HG02885 (cell line): ENCODE results near the gene OR6C2.
"Not testable (repeated sequence)": the region's sequence is repeated elsewhere in the genome, so short reads cannot be mapped to it uniquely, and the experiment has no call there.

Source experiments
- ATAC-seq: cut with Tn5 transposase; IDR thresholded peaks from one replicate; pipeline ENCODE4 v1.9.1; 2021; ENCODE audit warnings: mild to moderate bottlenecking; ENCODE audit not compliant: unreplicated experiment, poor library complexity

The OR6C2 gene

DNA sequence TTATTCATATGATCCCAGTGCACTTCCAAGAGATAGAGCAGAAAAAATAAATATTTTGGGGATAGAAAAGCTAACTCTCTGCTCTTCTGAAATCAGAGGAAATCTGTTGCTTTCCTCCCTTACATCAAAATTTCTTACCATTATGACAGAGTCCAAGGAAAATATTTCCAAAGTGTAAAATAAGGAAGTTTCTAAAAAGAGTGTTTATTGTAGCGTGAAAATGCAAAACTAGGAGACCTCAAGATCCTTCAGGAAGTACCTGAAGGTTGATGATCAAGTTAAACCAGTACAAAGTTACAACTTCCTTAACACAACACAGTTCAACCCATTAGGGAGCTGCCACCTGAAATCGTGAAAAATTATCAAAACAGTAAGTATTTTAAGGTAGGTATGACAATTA, at the start of gene OR6C2:
OR6C2 (plus strand) TSS at position 301 of the 400 bp plus-strand sequence. CDS start 8,138 bp downstream, outside the sequence.
- ATAC-seq: no peak

DNA sequence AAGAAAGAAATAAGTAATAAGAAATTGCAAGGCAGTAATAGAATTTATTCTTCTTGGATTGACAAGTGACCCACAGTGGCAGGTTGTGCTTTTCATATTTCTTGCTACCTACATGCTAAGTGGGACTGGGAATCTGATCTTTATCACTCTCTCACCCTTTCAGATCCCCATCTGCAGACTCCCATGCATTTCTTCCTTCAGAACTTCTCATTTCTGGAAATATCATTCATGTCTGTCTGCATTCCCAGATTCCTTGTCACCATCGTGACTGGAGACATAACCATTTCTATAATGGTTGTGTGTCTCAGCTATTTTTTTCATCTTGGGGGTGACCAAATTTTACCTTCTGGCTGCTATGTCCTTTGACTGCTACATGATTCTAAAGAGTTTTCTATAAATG, 47.5 kb upstream of the OR6C2 start:
- ATAC-seq: no peak

DNA sequence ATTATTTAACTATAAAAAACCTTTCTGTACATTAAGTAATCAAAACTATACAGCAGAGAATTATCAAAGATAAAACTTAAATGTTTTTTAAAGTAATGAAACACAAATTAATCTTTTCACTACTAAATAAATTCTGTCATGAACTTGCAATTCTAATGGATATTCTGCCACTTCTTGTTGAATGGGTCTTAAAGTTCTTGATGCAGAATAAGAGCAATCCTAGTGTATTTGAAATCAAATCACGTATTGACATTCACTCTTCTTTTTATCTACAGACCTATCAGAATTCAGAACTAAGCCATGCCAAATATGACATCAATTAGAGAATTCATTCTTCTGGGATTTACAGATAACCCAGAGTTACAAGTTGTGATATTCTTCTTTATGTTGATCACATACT, 43.6 kb upstream of the OR6C2 start, which contains the start of gene OR6C65:
OR6C65 (plus strand) TSS at position 301 of the 400 bp plus-strand sequence; CDS start at position 301, 0 bp downstream.
- no peak for ATAC-seq

DNA sequence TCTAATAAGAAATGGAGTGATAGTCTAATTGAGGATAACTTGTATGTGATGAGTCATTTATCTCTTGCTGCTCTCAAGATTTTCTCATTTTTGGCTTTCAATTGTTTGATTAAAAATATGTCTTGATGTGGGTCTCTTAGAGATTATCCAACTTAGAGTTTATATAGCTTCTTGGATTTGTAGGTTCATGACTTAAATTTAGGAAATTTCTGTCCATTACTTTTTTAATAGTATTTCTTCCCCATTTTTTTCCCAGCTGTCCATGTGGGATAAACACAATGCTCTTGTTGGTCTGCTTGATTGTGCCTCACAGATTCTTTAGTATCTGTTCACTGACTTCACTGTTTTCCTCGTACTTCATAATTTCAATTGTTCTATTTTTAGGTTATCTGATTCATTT, 36.0 kb upstream of the OR6C2 start:
- no peak for ATAC-seq

DNA sequence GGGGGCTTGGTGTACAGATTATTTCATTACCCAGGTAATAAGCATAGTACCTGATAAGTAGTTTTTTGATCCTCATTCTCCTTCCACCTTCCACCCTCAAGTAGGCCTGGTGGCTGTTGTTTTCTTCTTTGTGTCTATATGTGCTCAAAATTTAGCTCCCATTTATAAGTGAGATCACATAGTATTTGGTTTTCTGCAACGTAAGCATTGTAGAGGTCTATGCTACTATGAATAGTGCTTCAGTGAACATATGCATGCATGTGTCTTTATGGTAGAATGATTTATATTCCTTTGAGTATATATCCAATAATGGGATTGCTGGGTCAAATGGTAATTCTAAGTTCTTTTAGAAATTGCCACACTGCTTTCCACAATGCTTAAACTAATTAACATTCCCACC, 34.7 kb upstream of the OR6C2 start:
- not testable (repeated sequence) for ATAC-seq

DNA sequence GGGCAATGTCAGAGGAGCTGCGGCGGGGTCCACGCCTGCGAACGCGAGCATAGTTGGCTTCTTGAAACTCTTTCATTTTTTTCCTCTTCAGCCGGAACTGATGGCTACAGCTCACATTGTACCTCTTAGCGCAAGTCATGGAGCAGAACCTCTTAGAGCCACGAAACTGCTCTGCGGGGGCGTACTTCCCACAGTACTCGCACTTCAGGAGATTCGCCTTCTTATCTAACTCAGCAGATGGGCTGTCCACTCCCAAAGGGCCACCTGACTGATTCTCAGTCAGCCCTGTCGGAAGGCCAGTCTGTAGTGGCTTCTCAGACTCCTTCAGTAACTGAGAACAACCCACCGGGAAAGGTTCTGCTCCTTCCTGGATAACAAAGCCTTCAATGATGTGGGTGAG, 31.7 kb upstream of the OR6C2 start:
- not testable (repeated sequence) for ATAC-seq

DNA sequence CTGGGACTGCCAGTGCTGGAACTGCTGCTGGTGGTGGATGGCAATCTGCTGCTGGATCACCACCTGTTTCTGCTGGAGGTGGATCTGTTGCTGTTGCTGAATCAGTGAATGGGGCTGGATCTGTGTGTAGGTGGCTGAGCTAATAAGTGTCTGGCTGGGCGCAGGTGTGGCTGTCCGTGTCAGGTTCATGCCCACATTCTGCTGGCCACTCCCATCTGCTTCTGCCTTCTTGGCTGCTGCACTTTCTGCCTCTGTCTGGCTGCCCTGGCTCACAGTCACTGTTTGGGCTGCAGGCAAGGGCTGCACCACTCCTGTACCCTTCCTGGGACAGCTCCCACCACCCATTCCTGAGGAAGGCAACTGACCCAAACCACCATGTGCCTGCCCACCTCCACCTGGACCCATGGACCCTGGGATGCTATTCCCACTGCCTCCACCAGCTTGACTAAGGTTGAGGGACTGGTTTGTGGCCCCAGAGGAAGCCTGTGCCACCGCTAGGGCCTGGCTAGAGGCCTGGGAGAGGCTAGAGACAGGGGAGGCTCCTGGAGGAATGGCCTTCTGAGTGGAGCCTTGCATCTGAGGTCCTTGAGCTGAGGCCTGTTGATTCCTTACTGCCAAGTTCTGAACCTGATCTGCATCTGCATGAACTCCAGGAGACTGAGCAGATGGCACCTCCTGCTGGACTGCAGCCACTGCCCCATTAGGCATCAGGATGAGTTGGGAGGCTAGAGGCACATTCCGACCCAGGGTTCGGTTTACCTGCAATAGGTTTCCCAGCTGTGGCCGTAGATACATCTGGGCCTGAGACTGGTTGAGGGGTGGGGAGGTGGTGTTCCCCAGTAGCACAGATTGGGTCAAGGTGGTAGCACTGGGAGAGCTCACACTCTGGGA, 30.1 kb upstream of the OR6C2 start:
- ATAC-seq: not testable (repeated sequence)

DNA sequence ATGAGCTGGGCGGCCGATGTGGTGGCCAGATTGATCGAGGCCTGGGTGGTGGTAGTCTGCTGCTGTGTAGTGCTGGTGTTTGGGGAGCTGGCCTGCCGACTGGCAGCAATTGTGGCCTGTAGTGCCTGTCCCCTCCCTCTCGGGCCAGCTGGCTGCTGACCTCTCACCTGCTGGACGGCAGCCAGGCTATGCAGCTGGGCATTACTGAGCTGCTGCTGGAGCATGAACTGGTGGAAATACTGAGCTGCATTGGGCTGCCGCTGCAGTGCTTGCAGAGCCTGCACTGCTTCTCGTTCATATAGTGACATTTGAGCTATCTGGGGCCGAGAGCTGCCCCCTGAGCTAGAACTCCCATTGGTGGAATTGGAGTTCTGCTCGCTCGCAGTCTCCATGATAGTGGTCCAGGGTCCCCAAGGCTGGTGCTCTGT, 29.5 kb upstream of the OR6C2 start:
- not testable (repeated sequence) for ATAC-seq

DNA sequence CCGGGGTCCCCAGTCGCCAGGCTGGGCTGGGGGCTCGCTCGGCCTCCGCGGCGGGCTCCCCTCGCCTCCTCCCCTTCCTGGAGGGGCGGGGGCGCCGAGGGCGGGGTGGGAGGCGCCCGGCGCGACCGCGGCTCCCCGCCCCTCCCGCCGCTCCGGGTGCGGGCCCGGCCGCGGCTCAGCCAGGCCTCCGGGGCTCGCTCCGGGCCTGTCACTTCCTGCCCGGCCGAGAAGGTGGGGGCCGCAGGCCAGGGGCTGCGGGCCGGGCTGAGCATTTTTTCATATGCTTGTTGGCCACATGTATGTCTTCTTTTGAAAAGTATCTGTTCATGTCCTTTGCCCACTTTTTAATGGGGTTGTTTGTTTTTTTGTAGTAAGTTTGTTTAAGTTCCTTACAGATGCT, 29.0 kb upstream of the OR6C2 start:
- ATAC-seq: peak; percentile 54

DNA sequence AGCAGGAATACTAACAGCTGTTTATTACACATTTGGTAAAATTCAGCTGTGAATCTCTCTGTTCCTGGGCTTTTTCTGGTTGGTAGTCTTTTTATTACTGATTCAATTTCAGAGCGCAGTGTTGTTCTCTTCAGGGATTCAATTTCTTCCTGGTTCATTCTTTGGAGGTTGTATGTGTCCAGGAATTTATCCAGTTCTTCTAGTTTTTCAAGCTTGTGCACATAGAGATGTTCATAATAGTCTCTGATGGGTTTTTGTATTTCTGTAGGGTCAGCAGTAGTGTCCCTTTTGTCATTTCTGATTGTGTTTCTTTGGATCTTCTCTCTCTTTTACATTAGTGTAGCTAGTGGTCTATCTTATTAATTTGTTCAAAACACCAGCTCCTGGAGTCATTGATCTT, 26.9 kb upstream of the OR6C2 start:
- no peak for ATAC-seq

DNA sequence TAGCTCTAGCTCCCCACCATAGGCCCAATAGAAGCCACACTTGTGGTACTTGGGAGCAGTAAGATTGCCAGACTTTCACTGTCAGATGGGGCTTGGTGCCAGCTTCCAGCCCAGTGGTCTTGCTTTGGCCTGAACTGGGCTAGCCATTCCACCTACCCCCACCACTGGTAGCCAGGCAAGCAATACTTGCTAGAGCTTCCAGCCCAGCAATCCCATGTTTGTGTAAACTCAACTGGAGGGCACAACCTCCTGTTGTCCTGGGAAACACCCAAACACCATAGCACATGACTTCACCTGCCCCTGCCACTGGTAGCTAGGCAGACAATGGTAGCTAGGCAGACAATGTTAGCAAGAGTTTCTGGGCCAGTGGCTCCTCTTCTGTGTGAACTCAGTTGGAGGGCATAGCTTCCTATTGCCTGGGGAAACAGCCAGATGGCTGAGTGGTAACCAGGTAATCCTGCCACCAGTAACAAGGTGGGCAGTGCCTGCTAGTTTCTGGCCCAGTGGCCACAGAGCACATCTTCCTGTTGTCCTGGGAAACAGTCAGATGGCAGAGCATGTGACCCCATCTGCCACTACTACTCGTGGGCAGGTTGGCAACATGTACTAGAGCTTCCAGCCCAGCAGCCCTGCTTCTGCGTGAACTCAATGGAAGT, 23.4 kb upstream of the OR6C2 start:
- ATAC-seq: no peak

DNA sequence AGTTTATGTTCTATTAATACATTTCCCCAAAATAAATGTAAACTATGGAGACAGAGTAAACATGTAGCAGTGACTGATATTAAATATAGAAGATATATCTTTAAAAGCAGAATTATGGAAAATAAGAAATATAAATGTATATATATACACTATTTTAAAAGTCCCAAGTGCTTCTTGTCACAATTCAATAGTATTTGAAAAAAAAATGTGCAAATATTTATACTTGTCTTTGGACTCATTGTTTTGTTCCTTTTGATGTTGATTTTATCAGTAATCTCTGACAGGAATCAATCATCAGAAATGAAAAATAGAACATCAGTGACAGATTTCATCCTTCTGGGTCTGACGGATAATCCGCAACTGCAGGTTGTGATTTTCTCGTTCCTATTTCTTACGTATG, 17.9 kb upstream of the OR6C2 start, which contains the start of gene OR6C76:
OR6C76 (plus strand) TSS at position 301 of the 400 bp plus-strand sequence; CDS start at position 301, 0 bp downstream.
- ATAC-seq: no peak

DNA sequence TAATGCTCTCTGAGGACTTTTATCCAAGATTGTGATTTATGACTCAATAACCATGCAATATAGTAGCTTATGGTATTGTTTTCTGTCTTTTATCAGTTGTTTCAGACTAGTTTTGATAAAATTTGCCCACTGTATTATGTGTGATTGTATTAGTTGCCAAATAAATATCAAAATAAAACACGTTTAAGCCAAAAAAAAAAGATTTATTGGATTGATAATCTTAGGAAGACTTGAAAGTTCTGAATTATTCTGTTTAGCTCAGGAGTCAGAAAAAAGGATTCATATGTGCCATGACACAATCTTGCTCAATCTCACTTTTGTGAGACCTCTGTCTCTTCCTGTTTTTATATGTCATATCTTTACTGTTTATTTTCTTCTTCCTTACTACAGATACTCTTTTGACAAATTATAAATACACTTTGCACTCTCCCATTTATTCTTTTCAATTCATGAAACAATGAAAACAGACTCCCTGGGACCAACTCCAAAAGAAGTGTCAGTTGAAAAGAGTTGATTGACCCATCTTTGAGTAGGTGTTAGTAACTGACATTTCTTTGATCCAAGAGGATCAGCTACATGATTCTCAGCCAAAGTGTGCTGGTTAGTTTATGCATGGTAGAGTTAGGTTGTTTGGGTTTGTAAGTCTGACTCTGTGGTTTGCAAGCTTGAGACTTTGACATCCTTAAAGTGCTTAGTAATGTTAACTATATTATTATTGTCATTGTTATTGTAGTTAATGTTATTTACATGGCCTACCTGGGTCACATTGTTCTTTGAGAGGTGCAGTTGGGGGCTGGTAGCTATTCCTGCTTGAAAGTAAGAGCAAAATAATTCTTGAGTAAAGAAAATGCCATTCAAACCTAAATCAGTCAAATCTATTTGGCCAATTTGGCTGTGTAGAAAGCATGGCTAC, 15.3 kb upstream of the OR6C2 start:
- no peak for ATAC-seq

DNA sequence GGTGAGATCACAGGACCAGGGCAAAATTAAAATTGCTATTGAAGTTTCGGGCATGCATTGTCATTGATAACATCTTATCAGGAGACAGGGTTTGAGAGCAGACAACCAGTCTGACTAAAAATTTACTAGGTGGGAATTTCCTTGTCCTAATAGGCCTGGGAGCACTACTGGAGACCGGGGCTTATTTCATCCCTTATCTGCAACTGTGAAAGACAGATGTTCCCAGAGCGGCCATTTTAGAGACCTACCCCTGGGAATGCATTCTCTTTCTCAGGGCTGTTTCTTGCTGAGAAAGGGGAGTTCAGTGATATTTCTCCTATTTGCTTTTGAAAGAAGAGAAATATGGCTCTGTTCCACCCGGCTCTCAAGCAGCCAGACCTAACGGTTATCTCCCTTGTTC, 2.6 kb upstream of the OR6C2 start:
- not testable (repeated sequence) for ATAC-seq

DNA sequence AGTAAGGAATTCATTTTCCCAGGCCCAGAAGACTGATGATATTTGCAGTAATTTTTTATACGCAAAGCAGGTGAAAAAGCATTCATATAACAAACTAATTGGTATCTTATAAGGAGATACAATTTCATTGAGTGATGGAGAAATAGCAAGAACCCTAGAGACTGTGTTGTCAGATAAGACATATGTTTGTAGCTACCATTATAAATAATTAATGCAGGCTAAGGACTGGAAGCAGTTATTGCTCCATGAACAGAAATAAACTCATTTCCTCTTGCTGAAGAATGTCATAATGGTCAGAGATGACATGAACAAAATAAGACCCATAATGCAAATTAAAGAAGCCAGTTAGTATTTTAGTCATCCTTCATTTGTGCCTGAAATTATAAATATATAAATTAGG, 1.5 kb downstream of the OR6C2 start:
- no peak for ATAC-seq

DNA sequence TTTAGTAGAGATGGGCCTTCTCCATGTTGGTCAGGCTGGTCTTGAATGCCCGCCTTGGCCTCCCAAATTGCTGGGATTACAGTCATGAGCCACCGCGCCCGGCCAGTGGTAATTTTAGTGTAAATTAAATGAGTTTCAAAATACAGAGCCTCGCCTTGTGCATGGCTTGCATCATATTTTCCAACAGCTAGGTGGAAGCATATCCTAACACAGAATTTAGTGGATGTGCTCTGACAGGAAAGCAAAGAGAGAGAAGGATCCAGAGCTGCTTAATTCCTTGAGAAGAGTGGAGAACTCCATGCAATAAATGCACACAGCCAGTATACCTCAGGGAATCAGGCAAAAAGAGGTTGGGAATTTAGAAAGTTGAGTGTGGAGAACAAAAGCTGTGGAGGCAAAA, 2.5 kb downstream of the OR6C2 start:
- no peak for ATAC-seq

DNA sequence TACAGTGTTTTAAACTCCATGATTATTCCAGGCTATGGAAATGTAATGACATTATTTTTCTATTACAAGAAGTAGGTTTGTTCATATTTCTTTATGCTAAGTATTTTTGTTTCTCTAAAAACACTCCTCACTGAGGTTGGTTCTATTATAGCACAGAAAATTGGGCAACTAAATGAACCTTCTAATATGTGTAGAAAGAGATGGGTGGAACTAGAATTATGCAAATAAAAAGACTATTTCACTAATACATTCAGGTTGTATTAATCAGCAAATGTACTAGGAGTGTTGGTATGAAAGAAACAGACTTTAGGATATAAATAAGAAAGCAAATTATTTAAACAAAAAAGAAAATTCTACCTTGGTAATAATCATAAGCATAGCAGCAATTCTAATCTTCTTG, 4.9 kb downstream of the OR6C2 start:
- no peak for ATAC-seq

DNA sequence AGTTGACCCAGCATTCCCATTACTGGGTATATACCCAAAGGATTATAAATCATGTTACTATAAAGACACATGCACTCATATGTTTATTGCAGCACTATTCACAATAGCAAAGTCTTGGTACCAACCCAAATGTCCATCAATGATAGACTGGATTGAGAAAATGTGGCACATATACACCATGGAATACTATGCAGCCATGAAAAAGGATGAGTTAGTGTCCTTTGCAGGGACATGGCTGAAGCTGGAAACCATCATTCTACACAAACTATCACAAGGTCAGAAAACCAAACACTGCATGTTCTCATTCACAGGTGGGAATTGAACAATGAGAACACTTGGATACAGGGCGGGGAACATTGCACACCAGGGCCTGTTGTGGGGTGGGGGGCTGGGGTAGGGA, 21.1 kb downstream of the OR6C2 start:
- not testable (repeated sequence) for ATAC-seq

DNA sequence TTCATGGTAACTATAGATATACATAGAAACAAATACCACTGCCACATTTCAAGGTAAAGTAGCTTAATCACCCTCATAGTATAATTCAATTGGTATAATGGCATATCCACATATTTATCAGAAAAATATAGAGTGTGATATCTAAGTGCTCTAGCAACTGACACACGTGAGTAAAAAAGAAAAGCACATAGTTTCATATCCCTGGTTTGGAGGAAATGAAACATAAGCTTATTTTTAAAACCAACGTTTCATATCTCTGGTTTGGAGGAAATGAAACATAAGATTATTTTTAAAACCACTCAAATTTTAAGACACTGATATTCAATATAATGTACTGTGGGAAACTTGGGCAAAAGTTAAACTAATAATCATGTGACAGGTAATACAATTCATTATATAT, 24.0 kb downstream of the OR6C2 start:
- peak; percentile 89 for ATAC-seq

DNA sequence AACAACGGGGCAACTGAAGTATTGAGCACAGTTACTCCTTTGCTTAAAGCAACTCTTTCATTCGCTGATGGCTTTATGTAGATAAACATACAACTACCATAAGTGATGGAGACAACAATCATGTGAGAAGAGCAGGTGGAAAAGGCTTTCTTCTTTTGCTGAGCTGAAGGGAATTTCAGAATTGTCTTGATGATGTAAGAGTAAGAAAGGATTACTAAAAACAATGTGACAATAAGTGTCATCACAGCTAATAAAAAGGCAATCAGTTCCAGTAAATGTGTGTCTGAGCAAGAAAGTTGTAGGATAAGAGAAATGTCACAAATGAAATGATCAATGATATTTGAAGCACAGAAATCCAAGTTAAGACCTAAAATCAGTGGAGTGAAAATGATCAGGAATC, 25.4 kb downstream of the OR6C2 start:
- ATAC-seq: no peak
